Endodermal cell (in vitro differentiated cells): Measurements from ENCODE around the gene IL16. TPM values are rescaled to one million over a fixed set of nuclear protein-coding genes. Genes with fewer than 3 reads are reported as not detected.

Source experiments
- DNase-seq: peaks from one replicate; pipeline ENCODE4 v3.0.0-alpha.2; 2017
- H3K27ac ChIP-seq: 2 replicates; pipeline ENCODE4 v1.5.1; 2013; ENCODE audit warnings: mild to moderate bottlenecking, low read depth, low read length, moderate library complexity
- H3K27me3 ChIP-seq: 2 replicates; pipeline ENCODE4 v1.6.1; 2013; ENCODE audit warnings: mild to moderate bottlenecking, low read length, moderate library complexity; ENCODE audit not compliant: insufficient read depth, control insufficient read depth, poor library complexity, severe bottlenecking
- H3K36me3 ChIP-seq: 2 replicates; pipeline ENCODE4 v1.7.0; 2013; ENCODE audit warnings: mild to moderate bottlenecking, low read length, moderate library complexity; ENCODE audit not compliant: control insufficient read depth, insufficient read depth
- H3K4me1 ChIP-seq: one replicate; pipeline ENCODE4 v1.7.0; 2013; ENCODE audit warnings: low read length; ENCODE audit not compliant: control insufficient read depth, insufficient read depth
- H3K4me3 ChIP-seq: 2 replicates; pipeline ENCODE4 v1.5.1; 2013; ENCODE audit warnings: mild to moderate bottlenecking, low read length, moderate library complexity
- H3K9ac ChIP-seq: 2 replicates; pipeline ENCODE4 v1.6.1; 2013; ENCODE audit warnings: mild to moderate bottlenecking, low read length, moderate library complexity; ENCODE audit not compliant: poor library complexity, severe bottlenecking; ENCODE audit errors: extremely low read depth
- H3K9me3 ChIP-seq: 2 replicates; pipeline ENCODE4 v1.6.1; 2013; ENCODE audit warnings: mild to moderate bottlenecking, low read length, moderate library complexity; ENCODE audit not compliant: control insufficient read depth
- H3K27ac Mint-ChIP-seq: 2 replicates; pipeline ENCODE4 v1.8.0; 2020; ENCODE audit warnings: mixed read lengths
- H3K27me3 Mint-ChIP-seq: 2 replicates; pipeline ENCODE4 v1.8.0; 2021; ENCODE audit warnings: mild to moderate bottlenecking, mixed read lengths; ENCODE audit not compliant: insufficient read depth
- H3K36me3 Mint-ChIP-seq: 2 replicates; pipeline ENCODE4 v1.8.0; 2020; ENCODE audit warnings: low read depth, mixed read lengths
- H3K4me1 Mint-ChIP-seq: 2 replicates; pipeline ENCODE4 v1.8.0; 2020; ENCODE audit warnings: mixed read lengths
- H3K4me3 Mint-ChIP-seq: 2 replicates; pipeline ENCODE4 v1.8.0; 2020; ENCODE audit warnings: mild to moderate bottlenecking, moderate library complexity, mixed read lengths
- H3K9me3 Mint-ChIP-seq: 2 replicates; pipeline ENCODE4 v1.8.0; 2020; ENCODE audit warnings: mild to moderate bottlenecking, mixed read lengths
- WGBS, 2 experiments: methylation state at CpG; one replicate each; pipeline versions ENCODE4 v1.1.5 to v1.1.7; 2013; ENCODE audit warnings: missing lambda C conversion rate in 2 of 2, mixed read lengths in 1 of 2; ENCODE audit not compliant: insufficient coverage in 1 of 2, insufficient read length in 1 of 2; 5-methylcytosine and 5-hydroxymethylcytosine counted together
- total RNA-seq, 2 donors: library from RNA; stranded (reverse); fragmentation: NEBNext Ultra II Directional in 1 of 2; extraction: Animal tissue kit (Norgen Biotek cat#: 25700) in 1 of 2; gene quantifications; 2 replicates in 1 of 2; 3 replicates in 1 of 2; pipeline ENCODE4 v1.2.1, GENCODE V29; 2021
- TF ChIP-seq, protein P1 (sequence below): fragments of 200-600 bp; sonication (generic); conservative IDR thresholded peaks from 2 replicates; pipeline ENCODE4 v1.5.0; 2021; ENCODE audit warnings: antibody characterized with exemption, mild to moderate bottlenecking

The IL16 gene
- total RNA-seq, 2 donors from 2014 or later, result 0.13 to 0.24 TPM

- no peak overlapping the region for H3K27ac Mint-ChIP-seq
- no peak overlapping the region for H3K9ac ChIP-seq
- TF ChIP-seq, protein P1, sequence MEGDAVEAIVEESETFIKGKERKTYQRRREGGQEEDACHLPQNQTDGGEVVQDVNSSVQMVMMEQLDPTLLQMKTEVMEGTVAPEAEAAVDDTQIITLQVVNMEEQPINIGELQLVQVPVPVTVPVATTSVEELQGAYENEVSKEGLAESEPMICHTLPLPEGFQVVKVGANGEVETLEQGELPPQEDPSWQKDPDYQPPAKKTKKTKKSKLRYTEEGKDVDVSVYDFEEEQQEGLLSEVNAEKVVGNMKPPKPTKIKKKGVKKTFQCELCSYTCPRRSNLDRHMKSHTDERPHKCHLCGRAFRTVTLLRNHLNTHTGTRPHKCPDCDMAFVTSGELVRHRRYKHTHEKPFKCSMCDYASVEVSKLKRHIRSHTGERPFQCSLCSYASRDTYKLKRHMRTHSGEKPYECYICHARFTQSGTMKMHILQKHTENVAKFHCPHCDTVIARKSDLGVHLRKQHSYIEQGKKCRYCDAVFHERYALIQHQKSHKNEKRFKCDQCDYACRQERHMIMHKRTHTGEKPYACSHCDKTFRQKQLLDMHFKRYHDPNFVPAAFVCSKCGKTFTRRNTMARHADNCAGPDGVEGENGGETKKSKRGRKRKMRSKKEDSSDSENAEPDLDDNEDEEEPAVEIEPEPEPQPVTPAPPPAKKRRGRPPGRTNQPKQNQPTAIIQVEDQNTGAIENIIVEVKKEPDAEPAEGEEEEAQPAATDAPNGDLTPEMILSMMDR, result no peak
- no peak for DNase-seq
- H3K9me3 ChIP-seq, result no peaks in the 10 kb centered on the region
- H3K9me3 Mint-ChIP-seq, result no peaks in the 10 kb centered on the region
- H3K27me3 Mint-ChIP-seq, result peaks cover 15% of the 10 kb centered on the region
- no peaks in the 10 kb centered on the region for H3K36me3 Mint-ChIP-seq
- H3K4me3 ChIP-seq, result no peak overlapping the region
- H3K4me1 ChIP-seq, result no peaks in the 10 kb centered on the region
- no peak overlapping the region for H3K4me3 Mint-ChIP-seq
- no peaks in the 10 kb centered on the region for H3K27me3 ChIP-seq
- H3K27ac ChIP-seq, result no peak overlapping the region
- H3K4me1 Mint-ChIP-seq, result peaks cover 9% of the 10 kb centered on the region
- H3K36me3 ChIP-seq, result no peaks in the 10 kb centered on the region
- 93 to 100% methylated on average over 2 to 4 of the region's 4 CpGs for WGBS, 2 experiments
These were observed 104.7 kb downstream of the IL16 start for GRCh38 chr15:81301385-81301784.

GRCh38 chr15:81301815-81302399, 105.2 kb downstream of the IL16 start:
- H3K36me3 Mint-ChIP-seq, result no peaks in the 10 kb centered on the region
- H3K27me3 ChIP-seq, result no peaks in the 10 kb centered on the region

DNA sequence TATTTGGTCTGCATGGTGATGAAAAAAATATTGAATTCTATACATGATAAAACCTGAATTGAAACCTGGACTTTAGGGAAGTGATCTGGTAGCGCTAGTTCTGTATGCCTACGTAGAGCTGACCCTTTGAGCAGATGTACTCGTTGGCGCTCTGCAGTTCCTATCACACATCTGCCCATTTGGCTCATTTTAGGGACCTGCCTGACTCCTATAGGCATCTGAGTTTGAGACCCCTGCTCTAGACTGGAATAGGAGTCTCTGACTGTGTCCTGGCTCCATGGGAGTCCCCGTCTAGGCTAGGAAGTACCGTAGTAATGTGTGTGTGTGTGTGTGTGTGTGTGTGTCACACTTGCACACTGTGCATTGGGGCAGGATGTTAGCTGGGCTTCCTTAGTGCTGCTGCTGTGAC, 106.0 kb downstream of the IL16 start:
- Histone ChIP-seq H3K9me3 (no peaks in the 10 kb centered on the region), H3K36me3 (no peaks in the 10 kb centered on the region), H3K4me3 (no peak overlapping the region), H3K9ac (no peak overlapping the region), H3K4me1 (no peaks in the 10 kb centered on the region), H3K27me3 (no peaks in the 10 kb centered on the region), H3K27ac (no peak overlapping the region)
- no peak overlapping the region for H3K4me3 Mint-ChIP-seq
- WGBS, 2 experiments, result 93 to 97% methylated on average over 5 to 6 of the region's 6 CpGs
- TF ChIP-seq, protein P1, result no peak
- peaks cover 3% of the 10 kb centered on the region for H3K4me1 Mint-ChIP-seq
- H3K9me3 Mint-ChIP-seq, result no peaks in the 10 kb centered on the region
- H3K27ac Mint-ChIP-seq, result no peak overlapping the region
- peaks cover 10% of the 10 kb centered on the region for H3K27me3 Mint-ChIP-seq
- no peaks in the 10 kb centered on the region for H3K36me3 Mint-ChIP-seq
- no peak for DNase-seq

More at GRCh38 chr15:81301815-81302399, 105.2 kb downstream of the IL16 start:
- Mint-ChIP-seq H3K4me1 (peaks cover 4% of the 10 kb centered on the region), H3K27ac (no peak overlapping the region), H3K9me3 (no peaks in the 10 kb centered on the region), H3K27me3 (peaks cover 13% of the 10 kb centered on the region), H3K4me3 (no peak overlapping the region)
- 89 to 90% methylated on average over 3 to 5 of the region's 5 CpGs for WGBS, 2 experiments
- Histone ChIP-seq H3K4me1 (no peaks in the 10 kb centered on the region), H3K27ac (no peak overlapping the region), H3K4me3 (no peak overlapping the region), H3K9me3 (no peaks in the 10 kb centered on the region), H3K36me3 (no peaks in the 10 kb centered on the region), H3K9ac (no peak overlapping the region)
- no peak for DNase-seq
- TF ChIP-seq, protein P1, result no peak
